Activated T-cell treated with anti-CD3 and anti-CD28 coated beads, Interleukin-2, amount 50 U/mL, for 4 hours (primary cell): ENCODE results near the gene MUTYH. TPM values are rescaled to one million over a fixed set of nuclear protein-coding genes. Genes with fewer than 3 reads are reported as not detected.
"Not testable (repeated sequence)": the region's sequence is repeated elsewhere in the genome, so short reads cannot be mapped to it uniquely, and the experiment has no call there.

Experiments
- ATAC-seq, 2 donors: fragments of 200-7000 bp; cut with Tn5 transposase; one replicate each; pipeline ENCODE4 v1.10.0; 2021
- DNase-seq: peaks from one replicate; pipeline ENCODE4 v3.0.0-alpha.2; 2020
- H3K27me3 Mint-ChIP-seq: one replicate; pipeline ENCODE4 v1.8.0; 2021; ENCODE audit warnings: low read depth, mixed read lengths
- H3K36me3 Mint-ChIP-seq: one replicate; pipeline ENCODE4 v1.8.0; 2022; ENCODE audit warnings: mixed read lengths; ENCODE audit not compliant: insufficient read depth
- H3K4me1 Mint-ChIP-seq: one replicate; pipeline ENCODE4 v1.8.0; 2021; ENCODE audit warnings: low read depth, mixed read lengths
- H3K4me3 Mint-ChIP-seq: one replicate; pipeline ENCODE4 v1.8.0; 2021; ENCODE audit warnings: mild to moderate bottlenecking, moderate library complexity, mixed read lengths
- H3K9me3 Mint-ChIP-seq: one replicate; pipeline ENCODE4 v1.8.0; 2021; ENCODE audit warnings: mixed read lengths
- total RNA-seq, 3 donors: library from RNA; stranded (reverse); gene quantifications; one replicate each; pipeline ENCODE4 v1.2.1, GENCODE V29; 2021

The MUTYH gene
- total RNA-seq, 3 donors from 2014 or later, result 52.0 to 57.0 (median 54.4) TPM

DNA sequence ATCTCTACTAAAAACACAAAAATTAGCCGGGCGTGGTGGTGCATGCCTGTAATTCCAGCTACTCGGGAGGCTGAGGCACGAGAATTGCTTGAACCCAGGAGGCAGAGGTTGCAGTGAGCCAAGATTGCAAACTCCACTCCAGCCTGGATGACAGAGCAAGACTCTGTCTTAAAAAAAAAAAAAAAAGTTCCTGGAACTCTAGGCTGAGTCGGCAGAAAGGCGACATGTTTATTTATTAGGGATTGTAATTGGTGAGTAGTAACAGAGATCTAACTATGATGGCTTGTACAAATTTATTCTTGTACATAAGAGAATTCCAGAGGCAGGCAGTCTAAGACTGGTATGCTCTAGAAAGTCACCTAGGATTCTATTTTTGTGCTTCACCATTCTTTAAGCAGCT, 49.2 kb downstream of the MUTYH start:
- not testable (repeated sequence) for DNase-seq, H3K4me1 Mint-ChIP-seq, H3K36me3 Mint-ChIP-seq, H3K27me3 Mint-ChIP-seq, ATAC-seq, H3K9me3 Mint-ChIP-seq, H3K4me3 Mint-ChIP-seq

DNA sequence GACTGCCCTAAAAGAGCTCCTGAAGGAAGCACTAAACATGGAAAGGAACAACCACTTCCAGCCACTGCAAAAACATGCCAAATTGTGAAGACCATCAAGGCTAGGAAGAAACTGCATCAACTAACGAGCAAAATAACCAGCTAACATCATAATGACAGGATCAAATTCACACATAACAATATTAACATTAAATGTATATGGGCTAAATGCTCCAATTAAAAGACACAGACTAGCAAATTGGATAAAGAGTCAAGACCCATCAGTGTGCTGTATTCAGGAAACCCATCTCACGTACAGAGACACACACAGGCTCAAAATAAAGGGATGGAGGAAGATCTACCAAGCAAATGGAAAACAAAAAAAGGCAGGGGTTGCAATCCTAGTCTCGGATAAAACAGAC, 53.7 kb downstream of the MUTYH start:
- H3K4me3 Mint-ChIP-seq, H3K36me3 Mint-ChIP-seq, DNase-seq, H3K27me3 Mint-ChIP-seq, H3K4me1 Mint-ChIP-seq, ATAC-seq, H3K9me3 Mint-ChIP-seq: not testable (repeated sequence)

DNA sequence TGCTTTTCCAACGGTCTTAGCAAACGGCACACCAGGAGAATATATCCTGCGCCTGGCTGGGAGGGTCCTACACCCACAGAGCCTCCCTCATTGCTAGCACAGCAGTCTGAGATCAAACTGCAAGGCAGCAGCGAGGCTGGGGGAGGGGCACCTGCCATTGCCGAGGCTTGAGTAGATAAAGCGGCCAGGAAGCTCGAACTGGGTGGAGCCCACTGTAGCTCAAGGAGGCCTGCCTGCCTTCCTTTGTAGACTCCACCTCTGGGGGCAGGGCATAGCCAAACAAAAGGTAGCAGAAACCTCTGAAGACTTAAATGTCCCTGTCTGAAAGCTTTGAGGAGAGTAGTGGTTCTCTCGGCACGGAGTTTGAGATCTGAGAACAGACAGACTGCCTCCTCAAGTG, 55.4 kb downstream of the MUTYH start:
- H3K4me1 Mint-ChIP-seq, H3K27me3 Mint-ChIP-seq, H3K9me3 Mint-ChIP-seq, ATAC-seq, DNase-seq, H3K36me3 Mint-ChIP-seq, H3K4me3 Mint-ChIP-seq: not testable (repeated sequence)

DNA sequence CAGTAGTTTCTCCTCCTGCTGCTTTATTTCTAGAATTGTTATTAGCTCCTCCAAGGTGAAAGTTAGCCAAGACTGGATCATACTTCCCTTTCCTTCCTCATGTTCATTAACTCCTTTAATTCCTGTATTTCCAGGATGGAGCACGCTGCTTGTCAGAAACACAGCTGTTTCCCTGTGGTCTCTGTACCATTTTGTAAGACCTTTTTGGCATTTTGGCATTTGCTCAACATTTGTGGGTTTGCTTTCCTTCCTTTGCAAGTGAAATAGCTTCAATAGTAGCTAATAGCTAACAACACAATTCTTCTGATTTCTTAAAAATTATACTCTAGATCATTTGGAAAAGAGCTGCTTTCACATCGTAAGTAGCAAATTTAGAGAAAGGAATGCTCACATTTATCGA, 57.9 kb downstream of the MUTYH start:
- Mint-ChIP-seq H3K4me3 (no peak overlapping the region), H3K36me3 (peaks cover 2% of the 10 kb centered on the region)
- no peak for ATAC-seq

More for the DNA sequence above, 57.9 kb downstream of the MUTYH start:
- peaks cover 6% of the 10 kb centered on the region for H3K27me3 Mint-ChIP-seq
- H3K9me3 Mint-ChIP-seq, result no peaks in the 10 kb centered on the region
- DNase-seq, result no peak
- H3K4me1 Mint-ChIP-seq, result no peaks in the 10 kb centered on the region

Other genes with a start within 250 kb of the MUTYH start
- gene ZSWIM5, start 133.8 kb downstream of the MUTYH start, total RNA-seq, result 1 to 10 TPM in 1 of 3 donors, under 1 TPM in 2; 0.63 to 1.1 (median 0.68) TPM
- 10 to 100 TPM; 32.9 to 55.9 (median 45.6) TPM for gene HPDL, start 13.5 kb downstream of the MUTYH start, total RNA-seq
- gene TOE1, start 270 bp downstream of the MUTYH start, total RNA-seq, result 10 to 100 TPM; 43.2 to 49.2 (median 45.8) TPM
- gene TESK2, start 150.7 kb upstream of the MUTYH start, total RNA-seq, result 1 to 10 TPM; 2.0 to 2.5 (median 2.3) TPM
- gene CCDC163, start 159.6 kb upstream of the MUTYH start, total RNA-seq, result 1 to 10 TPM; 1.3 to 1.9 (median 1.7) TPM
- 10 to 100 TPM in 1 of 3 donors, 1 to 10 TPM in 2; 6.7 to 10.6 (median 9.7) TPM for gene MMACHC, start 159.9 kb upstream of the MUTYH start, total RNA-seq
- 100 to 1,000 TPM; 820 to 951 (median 896) TPM for gene PRDX1, start 181.4 kb upstream of the MUTYH start, total RNA-seq
- gene AKR1A1, start 210.4 kb upstream of the MUTYH start, total RNA-seq, result 100 to 1,000 TPM; 231 to 243 (median 243) TPM
- 100 to 1,000 TPM; 243 to 271 (median 268) TPM for gene NASP, start 243.6 kb upstream of the MUTYH start, total RNA-seq